ENCODE measurements around the gene CFAP161.

Gene CFAP161

DNA sequence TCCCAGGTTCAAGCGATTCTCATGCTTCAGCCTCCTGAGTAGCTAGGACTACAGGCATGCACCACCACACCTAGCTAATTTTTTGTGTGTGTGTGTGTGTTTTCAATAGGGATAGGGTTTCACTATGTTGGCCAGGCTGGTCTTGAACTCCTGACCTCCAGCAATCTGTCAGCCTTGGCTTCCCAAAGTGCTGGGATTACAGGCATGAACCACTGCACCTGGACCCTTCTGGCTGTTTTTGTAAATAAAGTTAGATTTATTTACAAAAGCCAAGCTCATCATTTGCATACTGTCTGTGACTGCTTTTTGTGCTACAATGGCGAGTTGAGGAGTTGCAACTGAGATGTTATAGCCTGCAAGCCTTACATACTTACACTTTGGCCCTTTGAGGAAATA, 34.1 kb downstream of the CFAP161 start:
- H3K79me2 ChIP-seq (ENCODE audit: insufficient read depth, low read length) = no peaks in the 10 kb centered on the region
- H3K27me3 ChIP-seq (ENCODE audit: insufficient read depth, low read length) = no peaks in the 10 kb centered on the region
- H3K4me3 ChIP-seq (ENCODE audit: low read depth, low read length, poor library complexity, severe bottlenecking) = no peak overlapping the region
- H3K36me3 ChIP-seq (ENCODE audit: insufficient read depth, low read length) = no peaks in the 10 kb centered on the region
- no peak overlapping the region for H2AFZ ChIP-seq (ENCODE audit: low read length)
- H3K9me3 ChIP-seq (ENCODE audit: low read length) = no peaks in the 10 kb centered on the region
- no peaks in the 10 kb centered on the region for H3K9me2 ChIP-seq (ENCODE audit: low read depth, low read length)
- H3K27ac ChIP-seq (ENCODE audit: low read depth, low read length, poor library complexity, severe bottlenecking) = no peak overlapping the region
- no peaks in the 10 kb centered on the region for H3K4me1 ChIP-seq (ENCODE audit: insufficient read depth, low read length, severe bottlenecking)
- no peaks in the 10 kb centered on the region for H4K20me1 ChIP-seq (ENCODE audit: insufficient read depth, low read length)
- H3K9ac ChIP-seq (ENCODE audit: low read length) = no peak overlapping the region
- H3F3A ChIP-seq (ENCODE audit: insufficient read depth, low read length) = no peaks in the 10 kb centered on the region
- no peak overlapping the region for H3K4me2 ChIP-seq (ENCODE audit: low read length)
- TF ChIP-seq CTCF (IDR thresholded peaks at IDR 0.05; ENCODE audit: low read length) (no peak), EZH2 (IDR thresholded peaks at IDR 0.05; ENCODE audit: borderline replicate concordance, low read length) (no peak)

GRCh38 chr15:81168644-81169043, 34.6 kb downstream of the CFAP161 start:
- no peak for TF ChIP-seq EZH2 (IDR thresholded peaks at IDR 0.05; ENCODE audit: borderline replicate concordance, low read length)
- no peak for TF ChIP-seq CTCF (IDR thresholded peaks at IDR 0.05; ENCODE audit: low read length)
- H3K9ac ChIP-seq (ENCODE audit: low read length) = no peak overlapping the region
- no peaks in the 10 kb centered on the region for H3K4me1 ChIP-seq (ENCODE audit: insufficient read depth, low read length, severe bottlenecking)
- no peaks in the 10 kb centered on the region for H3K9me3 ChIP-seq (ENCODE audit: low read length)
- H3K36me3 ChIP-seq (ENCODE audit: insufficient read depth, low read length) = no peaks in the 10 kb centered on the region
- H3K79me2 ChIP-seq (ENCODE audit: insufficient read depth, low read length) = no peaks in the 10 kb centered on the region
- no peak overlapping the region for H2AFZ ChIP-seq (ENCODE audit: low read length)
- no peak overlapping the region for H3K27ac ChIP-seq (ENCODE audit: low read depth, low read length, poor library complexity, severe bottlenecking)
- no peak overlapping the region for H3K4me2 ChIP-seq (ENCODE audit: low read length)
- no peaks in the 10 kb centered on the region for H3K27me3 ChIP-seq (ENCODE audit: insufficient read depth, low read length)
- H3K9me2 ChIP-seq (ENCODE audit: low read depth, low read length) = no peaks in the 10 kb centered on the region
- H3K4me3 ChIP-seq (ENCODE audit: low read depth, low read length, poor library complexity, severe bottlenecking) = no peak overlapping the region
- H3F3A ChIP-seq (ENCODE audit: insufficient read depth, low read length) = no peaks in the 10 kb centered on the region
- no peaks in the 10 kb centered on the region for H4K20me1 ChIP-seq (ENCODE audit: insufficient read depth, low read length)

- no peaks in the 10 kb centered on the region for H3K9me3 ChIP-seq (ENCODE audit: low read length)
- no peak for TF ChIP-seq CTCF (IDR thresholded peaks at IDR 0.05; ENCODE audit: low read length)
- TF ChIP-seq EZH2 (IDR thresholded peaks at IDR 0.05; ENCODE audit: borderline replicate concordance, low read length) = no peak
- no peaks in the 10 kb centered on the region for H3F3A ChIP-seq (ENCODE audit: insufficient read depth, low read length)
- no peak overlapping the region for H3K4me3 ChIP-seq (ENCODE audit: low read depth, low read length, poor library complexity, severe bottlenecking)
- H2AFZ ChIP-seq (ENCODE audit: low read length) = no peak overlapping the region
- H3K36me3 ChIP-seq (ENCODE audit: insufficient read depth, low read length) = no peaks in the 10 kb centered on the region
- H3K4me1 ChIP-seq (ENCODE audit: insufficient read depth, low read length, severe bottlenecking) = no peaks in the 10 kb centered on the region
- H4K20me1 ChIP-seq (ENCODE audit: insufficient read depth, low read length) = no peaks in the 10 kb centered on the region
- H3K27ac ChIP-seq (ENCODE audit: low read depth, low read length, poor library complexity, severe bottlenecking) = no peak overlapping the region
- no peaks in the 10 kb centered on the region for H3K79me2 ChIP-seq (ENCODE audit: insufficient read depth, low read length)
- H3K27me3 ChIP-seq (ENCODE audit: insufficient read depth, low read length) = no peaks in the 10 kb centered on the region
- H3K4me2 ChIP-seq (ENCODE audit: low read length) = no peak overlapping the region
- H3K9me2 ChIP-seq (ENCODE audit: low read depth, low read length) = no peaks in the 10 kb centered on the region
- H3K9ac ChIP-seq (ENCODE audit: low read length) = no peak overlapping the region
Measured at GRCh38 chr15:81170511-81170910, 36.4 kb downstream of the CFAP161 start.

Data from OCI-LY1 (cell line).